Vagina (tissue), 2 donors: Measurements from ENCODE around the gene DSPP.

Experiments used
- POLR2A ChIP-seq, 2 donors: fragments of 450-650 bp; IDR thresholded peaks; one replicate each; pipeline ENCODE4 v1.6.1; 2017; ENCODE audit warnings: antibody characterized with exemption in 2 of 2, mild to moderate bottlenecking in 2 of 2, moderate library complexity in 2 of 2
- POLR2AphosphoS5 ChIP-seq, 2 donors: sonication (generic); formaldehyde crosslinking; IDR thresholded peaks; one replicate each; pipeline ENCODE4 v1.9.0; 2017; ENCODE audit warnings: antibody characterized with exemption in 2 of 2, mild to moderate bottlenecking in 2 of 2, low read depth in 1 of 2; ENCODE audit not compliant: insufficient read depth in 1 of 2
- TF ChIP-seq, protein P1 (sequence below), 3 experiments: fragments of 450-650 bp in 2 of 3; fragments of 200-600 bp in 1 of 3; sonication (generic) in 1 of 3; IDR thresholded peaks; one replicate each; pipeline ENCODE4 v1.5.1; 2017 to 2019; ENCODE audit warnings: antibody characterized with exemption in 3 of 3, mild to moderate bottlenecking in 2 of 3, moderate library complexity in 2 of 3

DNA sequence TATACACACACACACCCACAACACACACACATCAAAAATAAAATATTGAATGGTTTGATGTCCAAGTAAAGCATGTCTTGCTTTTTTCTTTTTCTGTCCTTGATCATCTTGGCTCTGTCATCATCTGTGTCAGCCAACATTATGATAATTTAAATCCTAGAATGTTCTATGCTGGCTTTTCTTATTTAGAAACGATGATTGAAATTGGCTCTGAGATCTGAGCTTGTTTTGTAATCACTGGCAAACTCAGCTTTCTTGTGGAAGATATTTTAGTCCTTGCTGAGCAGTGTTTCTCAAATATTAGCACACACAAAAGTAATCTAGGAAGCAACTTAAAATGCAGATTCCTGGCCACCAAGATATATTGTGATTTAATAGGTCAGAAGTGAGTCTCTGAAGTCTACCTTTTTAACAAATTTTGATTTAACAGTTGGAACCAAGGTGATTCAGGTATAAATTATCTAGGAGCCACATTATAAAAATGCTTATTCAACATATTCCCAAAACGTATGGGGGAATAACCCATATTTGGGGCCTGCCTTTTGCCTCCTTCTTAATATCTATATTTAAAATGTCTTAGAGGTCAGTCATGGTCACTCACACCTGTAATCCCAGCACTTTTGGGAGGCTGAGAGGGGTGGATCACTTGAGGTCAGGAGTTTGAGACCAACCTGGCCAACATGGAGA lies 24.0 kb upstream of the DSPP start:
- TF ChIP-seq, protein P1, sequence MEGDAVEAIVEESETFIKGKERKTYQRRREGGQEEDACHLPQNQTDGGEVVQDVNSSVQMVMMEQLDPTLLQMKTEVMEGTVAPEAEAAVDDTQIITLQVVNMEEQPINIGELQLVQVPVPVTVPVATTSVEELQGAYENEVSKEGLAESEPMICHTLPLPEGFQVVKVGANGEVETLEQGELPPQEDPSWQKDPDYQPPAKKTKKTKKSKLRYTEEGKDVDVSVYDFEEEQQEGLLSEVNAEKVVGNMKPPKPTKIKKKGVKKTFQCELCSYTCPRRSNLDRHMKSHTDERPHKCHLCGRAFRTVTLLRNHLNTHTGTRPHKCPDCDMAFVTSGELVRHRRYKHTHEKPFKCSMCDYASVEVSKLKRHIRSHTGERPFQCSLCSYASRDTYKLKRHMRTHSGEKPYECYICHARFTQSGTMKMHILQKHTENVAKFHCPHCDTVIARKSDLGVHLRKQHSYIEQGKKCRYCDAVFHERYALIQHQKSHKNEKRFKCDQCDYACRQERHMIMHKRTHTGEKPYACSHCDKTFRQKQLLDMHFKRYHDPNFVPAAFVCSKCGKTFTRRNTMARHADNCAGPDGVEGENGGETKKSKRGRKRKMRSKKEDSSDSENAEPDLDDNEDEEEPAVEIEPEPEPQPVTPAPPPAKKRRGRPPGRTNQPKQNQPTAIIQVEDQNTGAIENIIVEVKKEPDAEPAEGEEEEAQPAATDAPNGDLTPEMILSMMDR (IDR thresholded peaks at IDR 0.05): no peak
- TF ChIP-seq POLR2AphosphoS5 (IDR thresholded peaks at IDR 0.05; ENCODE audit: insufficient read depth in 1 of 2, low read depth in 1 of 2) (no peak), POLR2A (IDR thresholded peaks at IDR 0.05) (no peak)
